ENCODE measurements around the gene ICOS.
"Not testable (repeated sequence)": the region's sequence is repeated elsewhere in the genome, so short reads cannot be mapped to it uniquely, and the experiment has no call there.

The ICOS gene

GRCh38 chr2:203982276-203982675 lies 45.7 kb downstream of the ICOS start:
- no peak for DNase-seq

DNA sequence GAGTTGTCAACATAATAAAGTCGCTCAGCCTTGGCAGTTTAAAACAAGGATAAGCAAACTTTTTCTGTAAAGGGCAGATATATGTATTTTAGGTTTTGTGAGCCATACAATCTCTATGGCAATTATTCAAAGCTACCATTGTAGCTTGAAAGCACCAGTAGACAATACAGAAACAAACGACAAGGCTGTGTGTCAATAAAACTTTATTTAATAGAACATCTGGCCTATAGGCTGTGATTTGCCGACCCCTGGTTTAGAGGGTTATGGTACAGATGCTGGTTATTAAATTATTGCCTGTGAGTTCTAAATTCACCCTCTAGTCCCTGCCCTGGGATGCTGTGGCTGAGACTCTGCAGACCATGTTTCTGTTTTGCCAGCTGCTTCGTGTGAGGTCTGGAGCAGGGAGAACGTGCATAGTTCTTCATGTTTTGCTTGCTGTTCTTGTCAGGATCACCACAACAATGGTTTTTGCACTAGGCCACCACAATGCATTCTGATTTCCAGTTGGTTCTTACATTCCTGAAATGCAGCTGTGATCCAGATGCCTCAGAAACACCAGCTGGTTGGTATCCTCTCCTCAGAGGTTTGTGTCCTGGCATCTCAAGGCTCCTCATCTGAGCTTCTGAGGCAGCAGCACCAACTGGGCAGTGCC lies 46.6 kb downstream of the ICOS start:
- DNase-seq = no peak

DNA sequence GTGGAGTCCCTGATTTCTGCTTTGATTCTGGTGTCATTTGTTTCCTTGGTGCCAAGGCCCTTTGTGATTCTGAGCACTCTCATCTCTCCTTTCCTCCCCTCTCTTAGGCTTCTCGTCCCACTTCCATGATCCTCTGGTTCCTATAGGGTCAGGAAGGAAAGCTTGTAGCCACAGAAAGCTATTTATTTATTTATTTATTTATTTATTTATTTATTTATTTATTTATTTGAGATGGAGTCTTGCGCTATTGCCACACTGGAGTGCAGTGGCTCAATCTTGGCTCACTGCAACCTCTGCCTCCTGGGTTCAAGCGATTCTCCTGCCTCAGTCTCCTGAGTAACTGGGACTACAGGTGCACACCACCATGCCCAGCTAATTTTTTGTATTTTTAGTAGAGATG lies 49.4 kb downstream of the ICOS start:
- DNase-seq = not testable (repeated sequence)

DNA sequence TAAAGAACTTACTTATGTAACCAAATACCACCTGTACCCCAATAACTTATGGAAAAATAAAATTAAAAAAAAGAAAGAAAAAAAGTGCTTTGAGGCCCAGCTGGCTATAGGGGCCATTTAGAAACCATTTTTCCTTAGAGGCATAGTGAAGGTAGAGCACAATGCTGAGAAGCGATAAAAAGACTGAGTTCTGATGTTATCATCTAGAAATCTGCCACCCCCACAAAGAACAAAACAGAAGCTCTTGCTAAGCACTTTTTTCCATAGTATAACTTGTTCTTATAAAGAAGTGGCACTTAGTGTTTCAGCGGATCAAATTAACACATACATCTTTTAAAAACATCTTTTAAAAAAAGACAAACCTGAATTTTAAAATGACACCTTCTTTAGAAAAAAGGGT lies 51.4 kb downstream of the ICOS start:
- DNase-seq = no peak

- DNase-seq = no peak
These were observed 52.1 kb downstream of the ICOS start for GRCh38 chr2:203988500-203989260.

DNA sequence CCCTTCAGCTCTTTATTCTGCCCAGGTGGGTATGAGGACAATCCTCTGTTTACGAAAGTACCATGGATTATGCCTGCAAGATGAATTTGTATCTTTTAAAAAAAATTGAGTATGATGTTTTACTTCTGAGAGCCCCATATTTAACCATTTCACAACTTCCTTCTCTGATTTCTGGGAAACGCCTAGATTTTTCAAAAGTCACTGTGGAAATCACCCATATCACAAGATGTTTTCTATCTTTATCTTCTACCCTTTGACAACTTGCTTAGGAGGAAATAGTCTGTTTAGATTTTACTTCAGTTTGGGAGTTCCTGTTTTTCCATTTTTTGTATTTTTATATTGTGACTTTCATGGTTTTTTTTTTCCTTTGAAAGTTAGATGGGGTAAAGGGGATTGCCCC lies 53.0 kb downstream of the ICOS start:
- no peak for DNase-seq

GRCh38 chr2:203992509-203992908 lies 55.9 kb downstream of the ICOS start:
- no peak for DNase-seq

DNA sequence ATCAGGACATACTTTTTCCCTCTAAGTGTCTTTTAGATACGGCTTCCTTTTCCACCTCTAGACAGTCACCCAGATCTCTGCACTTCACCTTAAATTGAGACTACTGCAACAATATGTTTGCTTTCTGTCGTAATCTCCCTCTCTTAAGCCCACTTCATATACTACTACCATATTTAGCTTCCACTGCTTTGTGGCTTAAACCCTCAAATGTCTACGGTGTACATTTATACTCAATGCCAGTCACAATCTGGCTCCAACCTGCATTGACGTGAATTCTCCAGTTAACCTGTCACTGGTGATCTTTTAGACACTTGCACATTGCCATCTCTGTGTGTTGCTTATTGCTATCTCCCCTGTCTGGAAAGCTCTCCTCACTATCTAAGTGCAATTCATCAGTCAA lies 56.4 kb downstream of the ICOS start:
- no peak for DNase-seq

- no peak for DNase-seq
These were observed 57.0 kb downstream of the ICOS start for GRCh38 chr2:203993560-203993959.

DNA sequence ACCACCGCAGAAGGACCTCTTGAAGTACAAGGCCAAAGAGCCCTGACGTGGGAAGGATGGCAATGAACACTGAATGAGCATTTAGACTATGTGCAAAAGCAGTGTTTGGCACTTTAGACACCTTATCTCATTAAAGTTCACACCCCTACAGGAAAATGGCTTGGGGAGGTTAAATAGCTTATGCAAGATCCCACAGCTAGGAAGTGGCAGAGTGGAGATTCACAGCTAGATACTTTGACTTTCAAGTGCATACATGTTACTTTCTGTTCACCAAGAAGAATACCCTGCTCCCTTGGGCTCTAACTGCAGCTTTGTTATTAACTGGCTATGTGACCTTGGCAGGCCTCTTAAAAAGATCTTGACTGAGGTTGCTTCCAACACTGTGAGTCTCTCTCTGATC lies 58.2 kb downstream of the ICOS start:
- no peak for DNase-seq

DNA sequence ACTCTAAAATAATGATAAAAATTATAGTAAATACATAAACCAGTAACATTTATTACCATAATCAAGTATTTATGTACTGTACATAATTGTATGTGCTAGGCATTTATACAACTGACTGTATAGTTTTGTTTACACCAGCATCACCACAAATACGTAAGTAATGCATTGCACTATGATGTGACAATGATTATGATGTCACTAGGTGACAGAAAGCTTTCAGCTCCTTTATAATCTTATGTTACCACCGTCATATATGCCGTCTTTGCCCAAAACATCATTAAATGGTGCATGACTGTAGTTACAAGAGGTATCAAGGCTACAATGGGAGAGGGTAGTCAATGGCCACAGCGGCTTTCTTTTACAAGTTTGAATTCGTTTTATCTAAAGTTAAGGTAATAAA lies 60.1 kb downstream of the ICOS start:
- no peak for DNase-seq

- DNase-seq = no peak
These were observed 60.9 kb downstream of the ICOS start for GRCh38 chr2:203997481-203997880.

DNA sequence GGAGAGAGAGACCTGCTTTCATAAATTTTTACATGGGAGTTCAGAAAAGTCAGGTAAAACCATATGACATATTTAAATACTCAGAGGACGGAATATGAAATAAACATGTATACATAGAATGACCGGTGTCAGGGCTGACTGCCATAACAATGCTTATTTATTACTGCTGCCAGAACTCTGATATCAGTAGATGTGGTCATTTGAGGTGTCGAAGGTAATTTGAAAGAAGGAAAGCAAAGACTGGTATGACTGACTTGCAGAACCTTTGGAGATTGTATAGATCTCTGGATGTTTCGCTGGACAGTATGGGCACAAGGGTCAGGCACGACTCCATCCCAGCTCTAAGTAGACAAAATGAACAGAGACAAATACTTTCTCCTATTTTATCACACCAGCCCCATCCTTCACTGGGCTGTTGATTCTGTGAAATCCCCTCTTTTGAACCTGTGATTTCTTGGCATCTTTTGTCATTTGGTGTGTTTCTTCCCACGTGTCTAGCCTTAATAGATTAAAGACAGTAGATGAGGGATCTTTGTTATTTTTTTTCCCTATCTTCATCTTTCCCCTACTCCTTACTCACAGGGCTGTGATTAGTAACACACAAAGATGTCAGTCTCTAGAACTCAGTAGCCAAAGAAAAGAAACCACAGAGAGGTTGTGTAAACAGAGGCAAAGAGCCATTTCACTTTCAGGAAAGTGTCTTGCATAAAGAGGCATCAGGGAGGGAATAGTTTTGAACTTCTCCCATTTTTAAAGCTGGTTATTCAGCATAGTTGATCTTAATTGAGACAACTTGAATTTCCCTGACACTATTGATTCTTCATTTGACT lies 61.6 kb downstream of the ICOS start:
- no peak for DNase-seq

DNA sequence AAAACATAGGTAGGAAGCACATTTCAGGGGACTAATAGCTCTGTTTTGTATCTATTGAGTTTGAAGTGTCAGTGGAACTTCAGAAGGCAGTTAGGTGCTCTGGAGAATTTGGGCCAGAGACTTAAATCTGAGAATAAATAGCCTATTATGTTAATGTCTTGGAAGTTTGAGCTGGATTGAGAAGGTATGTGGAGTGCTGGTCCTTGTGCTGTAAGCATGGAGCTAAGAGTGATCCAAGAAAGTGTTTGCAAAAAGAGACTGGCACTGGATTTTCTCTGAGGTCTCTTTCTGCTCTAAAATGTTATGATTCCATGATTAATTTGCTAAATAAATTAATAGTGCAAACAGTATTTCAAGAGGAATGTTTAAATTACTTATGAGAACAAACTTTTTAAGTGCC lies 63.3 kb downstream of the ICOS start:
- no peak for DNase-seq

- DNase-seq = no peak
These were observed 63.9 kb downstream of the ICOS start for GRCh38 chr2:204000446-204000845.

GRCh38 chr2:204003276-204003990 lies 66.9 kb downstream of the ICOS start:
- no peak for DNase-seq

DNA sequence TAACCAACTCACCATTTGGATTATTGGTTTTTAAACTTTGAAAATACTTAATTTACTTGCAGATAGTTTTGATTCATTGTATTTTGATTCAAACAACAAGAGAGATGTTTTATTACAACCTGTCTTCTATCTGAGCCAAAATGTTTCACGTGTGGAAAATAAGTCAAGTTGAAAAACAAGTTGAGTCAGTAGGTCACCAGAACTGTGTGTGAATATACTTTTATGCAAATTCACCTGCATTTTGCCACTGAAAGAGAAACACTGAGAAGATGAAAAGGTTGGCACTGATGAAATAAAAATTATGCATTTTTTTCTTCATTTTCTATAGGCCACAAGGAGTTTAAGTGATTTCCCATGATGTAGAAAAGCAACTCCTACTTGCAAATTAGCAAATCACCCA lies 68.3 kb downstream of the ICOS start:
- no peak for DNase-seq

DNA sequence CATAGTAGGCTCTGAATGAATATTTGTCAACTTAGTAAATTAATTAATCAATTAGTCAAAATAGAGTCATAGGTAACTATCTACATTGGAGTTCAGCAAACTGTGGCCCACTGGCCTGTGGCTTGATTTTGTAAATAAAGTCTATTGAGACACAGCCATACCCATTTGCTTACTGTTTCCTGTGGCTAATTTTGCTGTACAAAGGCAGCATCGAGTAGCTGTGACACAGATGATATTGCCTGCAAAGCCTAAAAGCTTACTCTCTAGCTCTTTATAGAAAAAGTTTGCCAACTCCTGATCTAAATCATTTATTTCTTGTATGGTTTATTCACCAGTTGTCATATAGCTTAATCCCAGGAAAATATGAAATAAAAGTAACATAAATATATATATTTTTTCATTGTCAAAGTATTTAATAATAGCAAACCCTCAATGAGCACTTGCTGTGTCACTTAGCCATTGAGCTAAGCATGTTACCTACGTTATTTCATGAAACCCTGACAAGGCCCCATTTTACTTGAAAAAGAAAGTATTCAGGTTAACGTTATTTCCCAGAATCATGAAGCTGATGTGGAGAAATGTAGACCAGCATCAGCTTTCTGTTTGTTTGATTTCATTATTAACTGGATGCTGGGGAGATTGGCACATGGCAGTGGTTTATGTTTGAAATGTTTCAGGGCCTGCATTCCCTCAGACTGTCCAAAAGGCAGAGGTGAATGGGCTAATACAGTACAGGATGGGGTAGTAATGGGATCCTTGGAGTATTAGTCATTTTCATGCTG lies 69.6 kb downstream of the ICOS start:
- DNase-seq = no peak

- DNase-seq = no peak
These were observed 71.8 kb downstream of the ICOS start for GRCh38 chr2:204008352-204008751.

GRCh38 chr2:204010628-204011560 lies 74.3 kb downstream of the ICOS start:
- no peak for DNase-seq

All from femur (tissue), 1 donor.